AG09309 (cell line): ENCODE data around the gene SCARF2.

Source experiments
- DNase-seq: peaks from one replicate; pipeline ENCODE4 v3.0.0-alpha.2; 2010; ENCODE audit warnings: low read depth
- H3K4me3 ChIP-seq: 2 replicates; pipeline ENCODE4 v1.5.1; 2011; ENCODE audit warnings: mild to moderate bottlenecking, low read depth, low read length, moderate library complexity; ENCODE audit not compliant: control insufficient read depth
- CTCF ChIP-seq: IDR thresholded peaks from 2 replicates; pipeline ENCODE4 v1.5.1; 2011; ENCODE audit warnings: mild to moderate bottlenecking, low read depth, low read length, inconsistent platforms; ENCODE audit not compliant: insufficient read depth, control insufficient read depth; ENCODE audit errors: missing control alignments

The SCARF2 gene

GRCh38 chr22:20424568-20424931 is 13.1 kb downstream of the SCARF2 start:
- no peak for DNase-seq
- TF ChIP-seq CTCF, result no peak
- no peak overlapping the region for H3K4me3 ChIP-seq

GRCh38 chr22:20423906-20424551 is 13.6 kb downstream of the SCARF2 start:
- no peak overlapping the region for H3K4me3 ChIP-seq
- DNase-seq, result no peak
- TF ChIP-seq CTCF, result no peak

- no peak for TF ChIP-seq CTCF
- no peak overlapping the region for H3K4me3 ChIP-seq
- DNase-seq, result no peak
These were observed 14.4 kb downstream of the SCARF2 start for GRCh38 chr22:20423008-20423905.

GRCh38 chr22:20422271-20423007 is 15.2 kb downstream of the SCARF2 start:
- H3K4me3 ChIP-seq, result no peak overlapping the region
- TF ChIP-seq CTCF, result no peak
- peak; percentile 61 for DNase-seq

- DNase-seq, result no peak
- no peak for TF ChIP-seq CTCF
- H3K4me3 ChIP-seq, result no peak overlapping the region
These were observed 16.1 kb downstream of the SCARF2 start for GRCh38 chr22:20421507-20421874.

- TF ChIP-seq CTCF, result no peak
- H3K4me3 ChIP-seq, result no peak overlapping the region
- DNase-seq, result no peak
These were observed 17.3 kb downstream of the SCARF2 start for GRCh38 chr22:20420157-20420842.
